ENCODE results near the gene HINFP. TPM values are rescaled to one million over a fixed set of nuclear protein-coding genes. Genes with fewer than 3 reads are reported as not detected.
A peak's percentile ranks its signal among the peaks of the same experiment; 100 is the strongest.

The HINFP gene
- total and polyA plus RNA-seq, 9 of the 15 experiments (the other 6 are each of a cell fraction or from before 2014, with no cell fraction given) = 13.8 to 34.1 (median 22.5) TPM

GRCh38 chr11:119085437-119085847 is 35.9 kb upstream of the HINFP start (continued):
- TF ChIP-seq MED1 (CRISPR knock-in tag; IDR thresholded peaks at IDR 0.05; ENCODE audit: borderline replicate concordance) (no peak), MGA (IDR thresholded peaks at IDR 0.05) (no peak), ZNF79 (CRISPR knock-in tag; IDR thresholded peaks at IDR 0.05; ENCODE audit: low read depth) (no peak), BRD9 (IDR thresholded peaks at IDR 0.05; ENCODE audit: low read depth, partially characterized antibody) (no peak), RBM22 (IDR thresholded peaks at IDR 0.05; ENCODE audit: low read depth, low read length, poor library complexity, severe bottlenecking) (no peak), VEZF1 (CRISPR knock-in tag; IDR thresholded peaks at IDR 0.05) (no peak), NR2C2 (CRISPR knock-in tag; IDR thresholded peaks at IDR 0.05) (peak; percentile 50; the same call in 1 of the 2 replicates), NR2C2 (tag; IDR thresholded peaks at IDR 0.05) (no peak; the same call in 1 of the 2 replicates), ILF3 (IDR thresholded peaks at IDR 0.05; ENCODE audit: borderline replicate concordance) (no peak), CREM (IDR thresholded peaks at IDR 0.05; ENCODE audit: low read depth) (peak; percentile 63; the same call in 1 of the 2 replicates), HIVEP1 (CRISPR knock-in tag; IDR thresholded peaks at IDR 0.05) (no peak), MLX (CRISPR knock-in tag; conservative IDR thresholded peaks at IDR 0.05) (no peak; a peak in 1 of 4 replicates), SRF (CRISPR knock-in tag; IDR thresholded peaks at IDR 0.05) (no peak), KHSRP (IDR thresholded peaks at IDR 0.05) (no peak), CBFA2T2 (conservative IDR thresholded peaks at IDR 0.05) (peak; percentile 96)
